ENCODE measurements around the gene EIF2AK3. TPM values are rescaled to one million over a fixed set of nuclear protein-coding genes. Genes with fewer than 3 reads are reported as not detected.

The EIF2AK3 gene
- total and polyA plus RNA-seq, 2 of the 13 experiments (the other 11 are each of a cell fraction or from before 2014, with no cell fraction given), result 10.3 to 30.6 TPM

DNA sequence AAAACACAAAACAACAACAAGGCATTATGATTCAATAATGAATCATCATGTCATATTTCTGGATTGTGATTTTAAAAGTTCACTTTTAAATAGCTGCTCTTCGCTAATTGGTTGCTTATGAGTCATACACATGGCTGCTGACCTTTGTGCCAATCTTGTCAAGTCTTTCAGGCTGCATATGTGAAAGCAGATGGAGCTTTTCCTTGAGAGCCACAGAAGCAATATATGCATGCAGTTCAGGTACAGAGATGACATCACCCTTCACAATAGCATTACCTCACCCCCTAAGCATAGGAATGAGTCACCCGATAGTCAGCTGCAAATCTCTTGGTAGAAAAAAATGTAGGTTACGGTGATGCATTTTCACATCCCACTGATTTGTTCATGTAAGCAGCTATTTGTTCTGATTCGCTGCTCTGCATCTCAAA lies 27.2 kb downstream of the EIF2AK3 start:
- ChIA-PET CTCF (ENCODE audit: low intra/inter-chr PET ratio, low total read pairs) (no interaction called here), POLR2A (interaction anchor here (0.7 to 1.1 kb wide), 2 partner anchors 27 to 69 kb away, joined by 3 to 10 read pairs; partner anchors contain the start of gene EIF2AK3)
- Histone ChIP-seq H3K36me3 (replicated peaks in 1 of 2; ENCODE audit: control insufficient read depth in 1 of 2, insufficient read depth in 2 of 2, low read length in 2 of 2) (peaks cover 0 to 8% of the 10 kb centered on the region in 2 experiments; a peak in 3 of 5 replicates), H3K27me3 (ENCODE audit: control insufficient read depth in 1 of 2, insufficient read depth in 2 of 2, low read length in 2 of 2) (no peaks in the 10 kb centered on the region), H4K20me1 (ENCODE audit: insufficient read depth, low read length) (no peaks in the 10 kb centered on the region; the same call in 1 of the 2 replicates), H2AFZ (ENCODE audit: low read length) (no peak overlapping the region), H3K4me1 (ENCODE audit: insufficient read depth, low read length) (peaks cover 19% of the 10 kb centered on the region), H3K4me3 (replicated peaks in 1 of 3; ENCODE audit: insufficient read depth in 1 of 3, low read depth in 2 of 3, low read length in 3 of 3) (no peak overlapping the region), H3K9me3 (ENCODE audit: low read length) (no peaks in the 10 kb centered on the region), H3K27ac (ENCODE audit: extremely low read length, insufficient read depth, low read length) (peak overlapping the region; percentile 3), H3K79me2 (ENCODE audit: insufficient read depth, low read length) (peaks cover 21% of the 10 kb centered on the region), H3K4me2 (ENCODE audit: low read depth, low read length) (no peak overlapping the region), H3K9ac (ENCODE audit: insufficient read depth, low read depth, low read length) (no peak overlapping the region)
- ATAC-seq (peak; percentile 94), FAIRE-seq (no peak), DNase-seq (ENCODE audit: low spot score) (peak; percentile 90)
- no TSS peak for BruUV-seq (replicated peaks)
- intact Hi-C loops (cut with micrococcal nuclease; ENCODE audit: unreplicated experiment), result loop anchor here (1.0 kb wide), 2 partner anchors 9 to 27 kb away; partner anchors contain the start of gene EIF2AK3
- in situ Hi-C loops (cut with HindIII; ENCODE audit: extremely low pct_ligation_motif_present, low pct_unique_long_range_greater_than_20kb), result no loop called here
- 87% methylated on average over 4 of the region's 4 CpGs for WGBS (ENCODE audit: low lambda C conversion rate)
- TF ChIP-seq ZNF660 (CRISPR knock-in tag; IDR thresholded peaks at IDR 0.05; ENCODE audit: borderline replicate concordance, low read depth), result no peak
- peak; percentile 84 for TF ChIP-seq POGZ (CRISPR knock-in tag; IDR thresholded peaks at IDR 0.05)
- peak; percentile 72; the same call in 1 of the 2 replicates for TF ChIP-seq FOSL1 (CRISPR knock-in tag; IDR thresholded peaks at IDR 0.05; ENCODE audit: borderline replicate concordance)
- peak; percentile 40 for TF ChIP-seq GATAD2A (CRISPR knock-in tag; IDR thresholded peaks at IDR 0.05)
- peak; percentile 56 for TF ChIP-seq TBL1XR1 (IDR thresholded peaks at IDR 0.05; ENCODE audit: borderline replicate concordance, low read length, partially characterized antibody)
- TF ChIP-seq SMARCE1 (IDR thresholded peaks at IDR 0.05; ENCODE audit: borderline replicate concordance), result no peak
- peak; percentile 73 for TF ChIP-seq PPARG (CRISPR knock-in tag; conservative IDR thresholded peaks at IDR 0.05)
- peak; percentile 38; the same call in 1 of the 2 replicates for TF ChIP-seq MAFF (IDR thresholded peaks at IDR 0.05; ENCODE audit: low read depth, low read length)
- TF ChIP-seq SOX13 (IDR thresholded peaks at IDR 0.05), result no peak
- peak in 1 of 2 experiments; percentile 34; a peak in 1 of 4 replicates for TF ChIP-seq SOX13 (CRISPR knock-in tag; conservative IDR thresholded peaks at IDR 0.05 in 1 of 2, IDR thresholded peaks at IDR 0.05 in 1 of 2)
- peak; percentile 28; the same call in 1 of the 2 replicates for TF ChIP-seq KAT8 (CRISPR knock-in tag; IDR thresholded peaks at IDR 0.05)
- TF ChIP-seq, protein P1, sequence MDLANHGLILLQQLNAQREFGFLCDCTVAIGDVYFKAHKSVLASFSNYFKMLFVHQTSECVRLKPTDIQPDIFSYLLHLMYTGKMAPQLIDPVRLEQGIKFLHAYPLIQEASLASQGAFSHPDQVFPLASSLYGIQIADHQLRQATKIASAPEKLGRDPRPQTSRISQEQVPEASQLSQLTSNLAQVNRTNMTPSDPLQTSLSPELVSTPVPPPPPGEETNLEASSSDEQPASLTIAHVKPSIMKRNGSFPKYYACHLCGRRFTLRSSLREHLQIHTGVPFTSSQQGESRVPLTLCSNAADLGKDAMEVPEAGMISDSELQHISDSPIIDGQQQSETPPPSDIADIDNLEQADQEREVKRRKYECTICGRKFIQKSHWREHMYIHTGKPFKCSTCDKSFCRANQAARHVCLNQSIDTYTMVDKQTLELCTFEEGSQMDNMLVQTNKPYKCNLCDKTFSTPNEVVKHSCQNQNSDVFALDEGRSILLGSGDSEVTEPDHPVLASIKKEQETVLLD (CRISPR knock-in tag; IDR thresholded peaks at IDR 0.05; ENCODE audit: low read depth), result no peak
- TF ChIP-seq, protein P2, sequence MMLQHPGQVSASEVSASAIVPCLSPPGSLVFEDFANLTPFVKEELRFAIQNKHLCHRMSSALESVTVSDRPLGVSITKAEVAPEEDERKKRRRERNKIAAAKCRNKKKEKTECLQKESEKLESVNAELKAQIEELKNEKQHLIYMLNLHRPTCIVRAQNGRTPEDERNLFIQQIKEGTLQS (CRISPR knock-in tag; IDR thresholded peaks at IDR 0.05), result peak; percentile 98
- peak in 1 of 2 experiments; percentile 20; a peak in 1 of 4 replicates for TF ChIP-seq EP300 (IDR thresholded peaks at IDR 0.05; ENCODE audit: low read depth in 2 of 2, low read length in 2 of 2)
- no peak for TF ChIP-seq EP300 (CRISPR knock-in tag; IDR thresholded peaks at IDR 0.05; ENCODE audit: borderline replicate concordance)
- no peak for TF ChIP-seq ZNF567 (CRISPR knock-in tag; IDR thresholded peaks at IDR 0.05; ENCODE audit: borderline replicate concordance)
- TF ChIP-seq ZBTB21 (CRISPR knock-in tag; IDR thresholded peaks at IDR 0.05), result peak; percentile 78
- TF ChIP-seq ZNF3 (CRISPR knock-in tag; IDR thresholded peaks at IDR 0.05), result no peak
- peak; percentile 45; the same call in 1 of the 2 replicates for TF ChIP-seq JUNB (CRISPR knock-in tag; IDR thresholded peaks at IDR 0.05; ENCODE audit: borderline replicate concordance)
- TF ChIP-seq CREM (IDR thresholded peaks at IDR 0.05), result peak; percentile 46
- TF ChIP-seq CREM (CRISPR knock-in tag; IDR thresholded peaks at IDR 0.05), result no peak
- TF ChIP-seq CEBPB (IDR thresholded peaks at IDR 0.05; ENCODE audit: borderline replicate concordance, low read depth, low read length), result peak; percentile 48; the same call in 1 of the 2 replicates
- TF ChIP-seq, protein P3, sequence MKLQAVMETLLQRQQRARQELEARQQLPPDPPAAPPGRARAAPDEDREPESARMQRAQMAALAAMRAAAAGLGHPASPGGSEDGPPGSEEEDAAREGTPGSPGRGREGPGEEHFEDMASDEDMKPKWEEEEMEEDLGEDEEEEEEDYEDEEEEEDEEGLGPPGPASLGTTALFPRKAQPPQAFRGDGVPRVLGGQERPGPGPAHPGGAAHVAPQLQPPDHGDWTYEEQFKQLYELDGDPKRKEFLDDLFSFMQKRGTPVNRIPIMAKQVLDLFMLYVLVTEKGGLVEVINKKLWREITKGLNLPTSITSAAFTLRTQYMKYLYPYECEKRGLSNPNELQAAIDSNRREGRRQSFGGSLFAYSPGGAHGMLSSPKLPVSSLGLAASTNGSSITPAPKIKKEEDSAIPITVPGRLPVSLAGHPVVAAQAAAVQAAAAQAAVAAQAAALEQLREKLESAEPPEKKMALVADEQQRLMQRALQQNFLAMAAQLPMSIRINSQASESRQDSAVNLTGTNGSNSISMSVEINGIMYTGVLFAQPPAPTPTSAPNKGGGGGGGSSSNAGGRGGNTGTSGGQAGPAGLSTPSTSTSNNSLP (IDR thresholded peaks at IDR 0.05; ENCODE audit: low read depth, low read length), result peak; percentile 39; the same call in 1 of the 2 replicates
